HepG2 (cell line): Measurements from ENCODE around the gene G6PC2. TPM values are rescaled to one million over a fixed set of nuclear protein-coding genes. Genes with fewer than 3 reads are reported as not detected.

Source experiments
- DMAP1 ChIP-seq: IDR thresholded peaks from 2 replicates; pipeline ENCODE4 v1.6.1; 2016
- ERF ChIP-seq: IDR thresholded peaks from 2 replicates; pipeline ENCODE4 v1.6.1; 2018; ENCODE audit warnings: missing biosample characterization, missing genetic modification reagents
- FOSL2 ChIP-seq: sonication (generic); formaldehyde crosslinking; IDR thresholded peaks from 2 replicates; pipeline ENCODE4 v1.4.0; 2020; ENCODE audit warnings: missing genetic modification reagents
- FOXA1 ChIP-seq, 2 experiments: fragments of 450-650 bp in 1 of 2; sonication (generic) in 1 of 2; formaldehyde crosslinking in 1 of 2; IDR thresholded peaks; 2 replicates each; pipeline versions ENCODE4 v1.4.0 to v1.6.1; 2016 to 2020; ENCODE audit warnings: missing genetic modification reagents in 1 of 2
- HNRNPLL ChIP-seq: fragments of 200-400 bp; formaldehyde crosslinking; IDR thresholded peaks from 2 replicates; pipeline ENCODE4 v1.6.1; 2017; ENCODE audit warnings: mild to moderate bottlenecking, low read depth, low read length; ENCODE audit not compliant: poor library complexity, severe bottlenecking
- HOXA3 ChIP-seq: sonication (generic); formaldehyde crosslinking; IDR thresholded peaks from 2 replicates; pipeline ENCODE4 v1.5.0; 2020; ENCODE audit warnings: missing genetic modification reagents
- NAIF1 ChIP-seq: sonication (generic); formaldehyde crosslinking; IDR thresholded peaks from 2 replicates; pipeline ENCODE4 v1.5.0; 2020; ENCODE audit warnings: mild to moderate bottlenecking, missing genetic modification reagents, borderline replicate concordance
- SPEN ChIP-seq: sonication (generic); formaldehyde crosslinking; IDR thresholded peaks from 2 replicates; pipeline ENCODE4 v1.5.1; 2020; ENCODE audit warnings: low read depth, mild to moderate bottlenecking, missing genetic modification reagents
- SSRP1 ChIP-seq: IDR thresholded peaks from 2 replicates; pipeline ENCODE4 v1.6.1; 2016; ENCODE audit warnings: control low read depth
- THAP8 ChIP-seq: sonication (generic); formaldehyde crosslinking; IDR thresholded peaks from 2 replicates; pipeline ENCODE4 v1.5.1; 2020; ENCODE audit warnings: missing genetic modification reagents, mild to moderate bottlenecking, borderline replicate concordance
- TOPORS ChIP-seq: sonication (generic); formaldehyde crosslinking; IDR thresholded peaks from 2 replicates; pipeline ENCODE4 v1.8.0; 2023; ENCODE audit warnings: mild to moderate bottlenecking, missing genetic modification reagents
- ZBTB1 ChIP-seq: sonication (generic); formaldehyde crosslinking; IDR thresholded peaks from 2 replicates; pipeline ENCODE4 v1.4.0; 2020; ENCODE audit warnings: missing genetic modification reagents, borderline replicate concordance
- ZBTB3 ChIP-seq: sonication (generic); formaldehyde crosslinking; IDR thresholded peaks from 2 replicates; pipeline ENCODE4 v1.4.0; 2020; ENCODE audit warnings: low read depth, mild to moderate bottlenecking, moderate library complexity, missing genetic modification reagents, borderline replicate concordance
- ZBTB40 ChIP-seq, 2 experiments: fragments of 450-650 bp in 1 of 2; sonication (generic) in 1 of 2; formaldehyde crosslinking in 1 of 2; IDR thresholded peaks; 2 replicates each; pipeline versions ENCODE4 v1.6.1 to v1.8.0; 2016 to 2022; ENCODE audit warnings: antibody characterized with exemption in 1 of 2, mild to moderate bottlenecking in 1 of 2, missing genetic modification reagents in 1 of 2
- ZBTB42 ChIP-seq: sonication (generic); formaldehyde crosslinking; IDR thresholded peaks from 2 replicates; pipeline ENCODE4 v1.5.0; 2020; ENCODE audit warnings: mild to moderate bottlenecking, missing genetic modification reagents
- ZNF431 ChIP-seq: sonication (generic); formaldehyde crosslinking; IDR thresholded peaks from 2 replicates; pipeline ENCODE4 v1.9.0; 2022; ENCODE audit warnings: missing genetic modification reagents, low read depth, mild to moderate bottlenecking, borderline replicate concordance
- ZNF607 ChIP-seq: sonication (generic); formaldehyde crosslinking; IDR thresholded peaks from 2 replicates; pipeline ENCODE4 v1.5.1; 2020; ENCODE audit warnings: missing genetic modification reagents, mild to moderate bottlenecking, borderline replicate concordance
- polyA plus RNA-seq, 8 experiments: library from polyadenylated mRNA; depleted of rRNA in 3 of 8; stranded (reverse) in 7 of 8; unstranded in 1 of 8; fragments of >200 nt; fragmentation: Illumina TruSeq in 4 of 8; extraction: Trizol in 4 of 8; gene quantifications; 2 replicates each; pipeline versions ENCODE4 v1.2.1 to v1.2.3, GENCODE V29; 2011 to 2016; ENCODE audit warnings: low read depth in 4 of 8, missing spikeins in 1 of 8, mixed read lengths in 1 of 8; ENCODE audit not compliant: insufficient read depth in 1 of 8
- total RNA-seq, 5 experiments: library from RNA; depleted of rRNA; stranded (reverse); fragments of >200 nt; fragmentation: Illumina TruSeq; extraction: Trizol; gene quantifications; 2 replicates each; pipeline ENCODE4 v1.2.3, GENCODE V29; 2016; ENCODE audit warnings: low read depth in 1 of 5
- TF ChIP-seq, protein P1 (sequence below): sonication (generic); formaldehyde crosslinking; IDR thresholded peaks from 2 replicates; pipeline ENCODE4 v1.4.0; 2020; ENCODE audit warnings: missing genetic modification reagents, mild to moderate bottlenecking, borderline replicate concordance

The G6PC2 gene
- total and polyA plus RNA-seq, 2 of the 13 experiments (the other 11 are each of a cell fraction or from before 2014, with no cell fraction given): not detected

DNA sequence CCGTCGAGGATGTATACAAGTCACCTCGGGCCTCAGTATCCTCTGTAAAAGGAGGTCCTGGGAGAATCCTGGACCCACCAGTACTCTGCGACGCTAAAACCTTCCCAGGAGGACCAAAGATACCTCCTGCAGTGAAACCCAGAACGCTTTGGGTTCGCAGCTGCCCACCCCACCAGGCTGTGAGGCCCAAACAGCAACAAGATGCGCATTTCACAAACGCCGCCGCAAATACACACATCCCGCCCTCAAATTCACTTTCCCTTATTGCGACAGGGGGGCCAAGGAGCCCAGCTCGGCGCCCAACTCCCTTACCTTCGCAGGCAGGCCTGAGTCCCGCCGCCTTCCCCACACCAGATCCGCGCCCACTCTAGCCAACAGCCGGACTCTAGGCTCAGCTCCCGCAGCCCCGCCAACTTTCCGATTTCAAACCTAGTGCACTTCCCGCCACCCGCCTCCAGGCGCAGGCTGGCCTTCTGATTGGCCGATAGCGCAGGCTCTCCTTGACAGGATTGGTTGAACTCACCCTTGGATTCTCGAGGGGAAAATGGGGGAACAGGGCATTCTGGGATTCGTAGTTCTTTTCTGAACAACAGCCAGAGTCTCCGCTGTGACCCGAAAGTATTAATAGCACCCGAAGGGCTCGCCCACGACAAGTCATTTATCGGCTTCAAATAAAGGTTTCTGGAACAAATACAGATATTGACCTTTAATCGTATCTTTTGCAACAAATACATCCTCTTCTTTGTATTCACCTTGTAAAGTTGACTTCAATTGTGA lies 10.9 kb upstream of the G6PC2 start, which contains the start of gene SPC25 (continued):
- peak; percentile 81 for TF ChIP-seq HOXA3 (CRISPR knock-in tag)
- peak; percentile 31 for TF ChIP-seq FOSL2 (CRISPR knock-in tag)
- no peak for TF ChIP-seq NAIF1
- TF ChIP-seq ERF (CRISPR knock-in tag): peak; percentile 64
- TF ChIP-seq ZBTB1 (CRISPR knock-in tag): no peak
- peak; percentile 89 for TF ChIP-seq DMAP1
- TF ChIP-seq SSRP1 (CRISPR knock-in tag): no peak
- no peak for TF ChIP-seq ZNF431 (CRISPR knock-in tag)
- peak; percentile 64 for TF ChIP-seq HNRNPLL
- TF ChIP-seq ZBTB40 (IDR thresholded peaks at IDR 0.05): no peak
- TF ChIP-seq ZBTB40 (CRISPR knock-in tag; IDR thresholded peaks at IDR 0.05): no peak
- TF ChIP-seq TOPORS (CRISPR knock-in tag): 0 out of 2 replicates have a peak, but pooled peaks have one; percentile 47
- no peak; the same call in 1 of the 2 replicates for TF ChIP-seq THAP8 (CRISPR knock-in tag)
- TF ChIP-seq ZBTB42 (CRISPR knock-in tag): no peak
- TF ChIP-seq, protein P1, sequence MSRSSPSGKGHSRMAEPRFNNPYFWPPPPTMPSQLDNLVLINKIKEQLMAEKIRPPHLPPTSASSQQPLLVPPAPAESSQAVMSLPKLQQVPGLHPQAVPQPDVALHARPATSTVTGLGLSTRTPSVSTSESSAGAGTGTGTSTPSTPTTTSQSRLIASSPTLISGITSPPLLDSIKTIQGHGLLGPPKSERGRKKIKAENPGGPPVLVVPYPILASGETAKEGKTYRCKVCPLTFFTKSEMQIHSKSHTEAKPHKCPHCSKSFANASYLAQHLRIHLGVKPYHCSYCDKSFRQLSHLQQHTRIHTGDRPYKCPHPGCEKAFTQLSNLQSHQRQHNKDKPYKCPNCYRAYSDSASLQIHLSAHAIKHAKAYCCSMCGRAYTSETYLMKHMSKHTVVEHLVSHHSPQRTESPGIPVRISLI (CRISPR knock-in tag): no peak
- TF ChIP-seq ZBTB3: no peak
- peak; percentile 76; the same call in 1 of the 2 replicates for TF ChIP-seq SPEN (CRISPR knock-in tag)
- no peak for TF ChIP-seq ZNF607 (CRISPR knock-in tag)
- no peak for TF ChIP-seq FOXA1 (IDR thresholded peaks at IDR 0.05)
- no peak for TF ChIP-seq FOXA1 (CRISPR knock-in tag; IDR thresholded peaks at IDR 0.05)
